Gastrocnemius medialis (tissue), 4 donors: ENCODE results near the gene TTPAL.

Experiments
- CTCF ChIP-seq, 5 experiments: fragments of 450-650 bp in 3 of 5; fragments of 200-600 bp in 2 of 5; sonication (generic) in 2 of 5; IDR thresholded peaks in 4 of 5; conservative IDR thresholded peaks in 1 of 5; 1 replicate in 4 of 5; 2 replicates in 1 of 5; pipeline ENCODE4 v1.5.1; 2016 to 2019; ENCODE audit warnings: antibody characterized with exemption in 5 of 5, mild to moderate bottlenecking in 3 of 5, moderate library complexity in 3 of 5
- POLR2A ChIP-seq, 2 donors: fragments of 450-650 bp; IDR thresholded peaks; one replicate each; pipeline ENCODE4 v1.6.1; 2017; ENCODE audit warnings: antibody characterized with exemption in 2 of 2, mild to moderate bottlenecking in 2 of 2, moderate library complexity in 2 of 2

GRCh38 chr20:44429419-44430269 is 46.0 kb upstream of the TTPAL start:
- TF ChIP-seq CTCF (IDR thresholded peaks at IDR 0.05 in 4 of 5, conservative IDR thresholded peaks at IDR 0.05 in 1 of 5): no peak
- no peak for TF ChIP-seq POLR2A (IDR thresholded peaks at IDR 0.05)
